22Rv1 (cell line): ENCODE measurements around the gene RAB11FIP2.

Experiments used
- ZFX ChIP-seq: fragments of 450-650 bp; IDR thresholded peaks from 2 replicates; pipeline ENCODE4 v1.6.1; 2017; ENCODE audit warnings: antibody characterized with exemption, borderline replicate concordance
- TF ChIP-seq, protein P1 (sequence below): fragments of 450-650 bp; IDR thresholded peaks from 2 replicates; pipeline ENCODE4 v1.5.1; 2017; ENCODE audit warnings: mild to moderate bottlenecking

GRCh38 chr10:118080817-118081216 lies 34.1 kb upstream of the RAB11FIP2 start:
- TF ChIP-seq, protein P1, sequence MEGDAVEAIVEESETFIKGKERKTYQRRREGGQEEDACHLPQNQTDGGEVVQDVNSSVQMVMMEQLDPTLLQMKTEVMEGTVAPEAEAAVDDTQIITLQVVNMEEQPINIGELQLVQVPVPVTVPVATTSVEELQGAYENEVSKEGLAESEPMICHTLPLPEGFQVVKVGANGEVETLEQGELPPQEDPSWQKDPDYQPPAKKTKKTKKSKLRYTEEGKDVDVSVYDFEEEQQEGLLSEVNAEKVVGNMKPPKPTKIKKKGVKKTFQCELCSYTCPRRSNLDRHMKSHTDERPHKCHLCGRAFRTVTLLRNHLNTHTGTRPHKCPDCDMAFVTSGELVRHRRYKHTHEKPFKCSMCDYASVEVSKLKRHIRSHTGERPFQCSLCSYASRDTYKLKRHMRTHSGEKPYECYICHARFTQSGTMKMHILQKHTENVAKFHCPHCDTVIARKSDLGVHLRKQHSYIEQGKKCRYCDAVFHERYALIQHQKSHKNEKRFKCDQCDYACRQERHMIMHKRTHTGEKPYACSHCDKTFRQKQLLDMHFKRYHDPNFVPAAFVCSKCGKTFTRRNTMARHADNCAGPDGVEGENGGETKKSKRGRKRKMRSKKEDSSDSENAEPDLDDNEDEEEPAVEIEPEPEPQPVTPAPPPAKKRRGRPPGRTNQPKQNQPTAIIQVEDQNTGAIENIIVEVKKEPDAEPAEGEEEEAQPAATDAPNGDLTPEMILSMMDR: no peak
- no peak for TF ChIP-seq ZFX
